Measurements from ENCODE around the gene APLF.

The APLF gene

GRCh38 chr2:68505603-68506159, 38.3 kb downstream of the APLF start:
- no peak overlapping the region for H3K4me3 ChIP-seq (ENCODE audit: low read depth, low read length)
- DNase-seq (ENCODE audit: low read depth) = no peak
- TF ChIP-seq, protein P1, sequence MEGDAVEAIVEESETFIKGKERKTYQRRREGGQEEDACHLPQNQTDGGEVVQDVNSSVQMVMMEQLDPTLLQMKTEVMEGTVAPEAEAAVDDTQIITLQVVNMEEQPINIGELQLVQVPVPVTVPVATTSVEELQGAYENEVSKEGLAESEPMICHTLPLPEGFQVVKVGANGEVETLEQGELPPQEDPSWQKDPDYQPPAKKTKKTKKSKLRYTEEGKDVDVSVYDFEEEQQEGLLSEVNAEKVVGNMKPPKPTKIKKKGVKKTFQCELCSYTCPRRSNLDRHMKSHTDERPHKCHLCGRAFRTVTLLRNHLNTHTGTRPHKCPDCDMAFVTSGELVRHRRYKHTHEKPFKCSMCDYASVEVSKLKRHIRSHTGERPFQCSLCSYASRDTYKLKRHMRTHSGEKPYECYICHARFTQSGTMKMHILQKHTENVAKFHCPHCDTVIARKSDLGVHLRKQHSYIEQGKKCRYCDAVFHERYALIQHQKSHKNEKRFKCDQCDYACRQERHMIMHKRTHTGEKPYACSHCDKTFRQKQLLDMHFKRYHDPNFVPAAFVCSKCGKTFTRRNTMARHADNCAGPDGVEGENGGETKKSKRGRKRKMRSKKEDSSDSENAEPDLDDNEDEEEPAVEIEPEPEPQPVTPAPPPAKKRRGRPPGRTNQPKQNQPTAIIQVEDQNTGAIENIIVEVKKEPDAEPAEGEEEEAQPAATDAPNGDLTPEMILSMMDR (IDR thresholded peaks at IDR 0.05; ENCODE audit: insufficient read depth, low read depth, low read length, missing control alignments) = no peak

- no peak overlapping the region for H3K4me3 ChIP-seq (ENCODE audit: low read depth, low read length)
- no peak for DNase-seq (ENCODE audit: low read depth)
- TF ChIP-seq, protein P1 (IDR thresholded peaks at IDR 0.05; ENCODE audit: insufficient read depth, low read depth, low read length, missing control alignments) = no peak
Measured at GRCh38 chr2:68506170-68506569, 38.8 kb downstream of the APLF start.

GRCh38 chr2:68512326-68512725, 44.9 kb downstream of the APLF start:
- DNase-seq (ENCODE audit: low read depth) = no peak
- H3K4me3 ChIP-seq (ENCODE audit: low read depth, low read length) = no peak overlapping the region
- TF ChIP-seq, protein P1 (IDR thresholded peaks at IDR 0.05; ENCODE audit: insufficient read depth, low read depth, low read length, missing control alignments) = no peak

DNA sequence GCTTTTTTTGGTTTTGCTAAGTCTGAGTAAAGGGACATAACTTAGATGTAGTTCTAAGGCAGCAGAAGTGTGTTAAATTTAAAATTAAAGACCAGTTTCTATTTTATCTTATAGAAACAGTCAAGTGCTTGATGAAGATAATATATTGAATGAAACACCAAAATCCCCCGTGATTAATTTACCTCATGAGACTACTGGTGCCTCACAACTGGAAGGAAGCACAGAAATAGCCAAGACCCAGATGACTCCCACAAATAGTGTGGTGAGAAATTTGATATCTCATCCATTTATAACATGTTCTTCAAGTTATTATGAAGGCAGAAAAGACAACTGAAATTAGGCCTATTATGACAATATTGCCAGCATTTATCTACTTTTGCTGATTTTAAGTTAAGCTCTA, 45.6 kb downstream of the APLF start:
- H3K4me3 ChIP-seq (ENCODE audit: low read depth, low read length) = no peak overlapping the region
- no peak for DNase-seq (ENCODE audit: low read depth)
- TF ChIP-seq, protein P1 (IDR thresholded peaks at IDR 0.05; ENCODE audit: insufficient read depth, low read depth, low read length, missing control alignments) = no peak

- TF ChIP-seq, protein P1 (IDR thresholded peaks at IDR 0.05; ENCODE audit: insufficient read depth, low read depth, low read length, missing control alignments) = no peak
- no peak for DNase-seq (ENCODE audit: low read depth)
- no peak overlapping the region for H3K4me3 ChIP-seq (ENCODE audit: low read depth, low read length)
Measured at GRCh38 chr2:68514316-68514929, 47.0 kb downstream of the APLF start.

- TF ChIP-seq, protein P1 (IDR thresholded peaks at IDR 0.05; ENCODE audit: insufficient read depth, low read depth, low read length, missing control alignments) = no peak
- no peak for DNase-seq (ENCODE audit: low read depth)
- H3K4me3 ChIP-seq (ENCODE audit: low read depth, low read length) = no peak overlapping the region
Measured at GRCh38 chr2:68516051-68516955, 48.9 kb downstream of the APLF start.

All from GM12865 (cell line).